GM18868 (cell line): ENCODE results near the gene REV3L.
A peak's percentile ranks its signal among the peaks of the same experiment; 100 is the strongest.
"Not testable (repeated sequence)": the region's sequence is repeated elsewhere in the genome, so short reads cannot be mapped to it uniquely, and the experiment has no call there.

Source experiments
- ATAC-seq: cut with Tn5 transposase; IDR thresholded peaks from one replicate; pipeline ENCODE4 v1.9.1; 2021; ENCODE audit warnings: mild to moderate bottlenecking, moderate library complexity; ENCODE audit not compliant: unreplicated experiment

The REV3L gene

DNA sequence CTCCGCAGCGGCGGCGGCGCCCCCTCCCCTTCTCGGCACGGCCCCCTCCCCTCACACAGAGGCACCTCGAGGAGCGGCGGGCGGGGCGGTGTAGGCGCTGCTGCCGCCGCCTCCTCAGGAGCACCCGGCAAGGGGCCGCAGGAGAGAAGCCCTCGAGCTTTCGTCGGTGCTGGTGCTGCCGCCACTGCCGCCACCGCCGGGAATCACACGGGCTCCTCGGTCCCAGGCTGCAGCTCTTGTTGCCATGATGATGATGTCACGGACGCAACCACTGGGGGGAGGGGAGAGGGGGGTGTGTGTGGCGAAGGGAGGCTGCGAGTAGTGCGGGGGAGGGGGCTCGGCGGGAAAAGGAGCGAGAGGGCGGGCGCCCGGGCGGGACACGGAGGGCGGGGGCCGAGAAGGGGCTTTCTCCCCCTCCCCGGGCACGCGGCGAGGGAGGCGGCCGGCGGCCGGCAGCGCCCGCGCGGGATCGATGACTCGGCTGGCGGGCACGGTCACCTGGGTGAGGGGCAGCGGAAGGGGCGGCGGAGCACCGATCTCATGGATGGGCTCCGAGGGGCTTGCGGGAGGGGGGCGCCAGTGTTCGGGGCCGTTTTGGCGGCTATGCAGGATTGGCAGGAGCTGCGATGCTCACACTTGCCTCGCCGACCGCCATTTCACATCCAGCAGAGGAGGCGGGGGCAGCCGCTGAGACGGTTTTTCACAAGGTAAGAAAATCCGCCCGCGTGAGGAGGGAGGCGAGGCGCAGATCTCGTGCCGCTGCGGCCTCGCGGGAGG, at the start of gene REV3L:
REV3L (minus strand) TSS at position 260 of the 777 bp plus-strand sequence. CDS start 330 bp downstream, outside the sequence.
- peak; percentile 30 for ATAC-seq

DNA sequence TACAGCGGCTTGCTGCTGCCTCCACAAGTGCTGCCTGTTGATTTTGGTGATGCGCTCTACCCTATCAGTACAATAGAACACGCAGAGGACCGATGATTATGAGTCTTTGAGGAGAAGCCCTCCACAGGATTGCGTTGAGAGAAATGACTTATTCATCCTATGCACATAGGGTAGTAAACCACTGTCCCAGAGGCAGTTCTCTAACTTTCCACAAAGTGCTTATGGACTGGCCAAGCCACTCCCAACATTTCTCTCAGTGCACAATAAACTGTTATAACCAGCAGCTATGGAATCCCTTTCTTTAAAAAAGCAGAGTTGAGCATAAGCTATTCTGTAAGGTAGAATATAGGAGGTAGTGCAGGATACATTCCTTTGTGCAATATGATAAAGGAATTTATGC, 48.2 kb upstream of the REV3L start:
- ATAC-seq = no peak

- no peak for ATAC-seq
Observed at GRCh38 chr6:111530667-111531066, 47.6 kb upstream of the REV3L start.

DNA sequence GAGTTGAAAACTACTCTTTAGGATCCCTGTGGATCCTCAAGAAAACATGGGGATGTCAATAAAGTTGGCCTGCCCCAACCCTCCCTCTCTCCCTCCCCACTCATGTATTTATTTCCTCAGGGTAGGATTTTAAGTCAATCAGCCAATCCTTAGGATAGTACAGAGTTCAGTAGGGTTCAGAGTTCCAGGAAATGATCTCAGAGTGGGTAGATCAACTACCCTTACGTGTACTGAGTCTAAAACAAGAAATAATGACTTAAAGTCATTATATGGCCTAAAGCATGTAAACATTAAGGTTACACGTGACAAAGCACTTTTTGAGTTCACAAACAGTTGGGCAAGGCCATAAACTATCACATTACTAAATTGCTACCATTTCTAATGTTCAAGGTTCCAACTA, 47.2 kb upstream of the REV3L start:
- no peak for ATAC-seq

DNA sequence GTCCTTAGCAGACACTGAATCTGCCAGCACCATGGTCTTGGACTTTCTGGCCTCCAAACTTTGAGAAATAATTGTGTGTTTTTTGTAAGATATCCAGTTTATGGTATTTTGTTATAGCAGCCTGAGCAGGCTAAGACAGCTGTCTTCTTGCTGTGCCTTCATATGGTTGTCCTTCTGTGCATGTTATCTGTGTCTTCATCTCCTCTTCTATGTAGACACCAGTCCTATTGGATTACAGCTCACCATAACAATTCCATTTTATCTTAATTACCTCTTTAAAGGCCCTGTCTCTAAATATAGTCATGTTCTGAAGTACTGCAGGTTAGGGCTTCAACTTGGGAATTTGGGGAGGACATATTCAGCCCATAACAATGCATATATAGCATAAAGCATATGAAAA, 44.3 kb upstream of the REV3L start:
- ATAC-seq = no peak

- ATAC-seq = no peak
Observed at GRCh38 chr6:111524735-111525134, 41.7 kb upstream of the REV3L start.

GRCh38 chr6:111524252-111524651, 41.2 kb upstream of the REV3L start:
- ATAC-seq = no peak

- ATAC-seq = no peak
Observed at GRCh38 chr6:111523484-111524167, 40.6 kb upstream of the REV3L start.

GRCh38 chr6:111522393-111523020, 39.5 kb upstream of the REV3L start:
- no peak for ATAC-seq

DNA sequence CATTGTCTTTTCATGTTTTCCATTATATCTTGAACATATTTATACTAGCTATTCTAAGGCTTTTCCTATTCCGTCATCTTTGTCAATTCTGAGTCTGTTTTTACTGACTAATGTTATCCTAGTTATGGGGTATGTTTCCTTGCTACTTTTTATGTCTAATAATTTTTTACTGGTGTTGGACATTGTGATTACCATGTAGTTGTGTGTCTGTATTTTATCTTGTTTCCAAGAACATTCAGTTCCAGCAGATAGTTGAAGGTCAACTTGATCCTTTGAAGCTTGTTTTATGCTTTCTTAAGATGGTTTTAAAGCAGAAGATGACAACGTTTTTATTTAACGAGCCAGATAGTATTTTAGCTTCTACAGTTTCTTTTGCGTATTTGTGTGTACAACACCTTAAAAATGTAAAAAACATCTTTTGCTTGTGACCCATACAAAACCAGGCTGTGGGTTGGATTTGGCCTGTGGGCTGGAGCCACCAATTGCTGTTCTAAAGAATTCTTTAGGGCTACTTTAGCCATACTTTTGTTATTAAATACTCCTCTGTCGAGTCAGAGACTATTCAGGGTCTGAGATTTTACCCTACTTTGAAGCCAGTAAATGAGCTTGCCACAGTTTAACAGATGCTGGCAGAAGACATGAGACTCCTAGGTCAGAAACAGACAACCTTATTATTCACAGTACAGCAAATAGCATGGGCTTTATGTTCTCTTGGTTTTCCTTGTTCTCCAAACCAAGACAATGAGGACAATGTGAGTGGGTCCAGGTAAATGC, 38.7 kb upstream of the REV3L start:
- no peak for ATAC-seq

- no peak for ATAC-seq
Observed at GRCh38 chr6:111520524-111520923, 37.5 kb upstream of the REV3L start.

DNA sequence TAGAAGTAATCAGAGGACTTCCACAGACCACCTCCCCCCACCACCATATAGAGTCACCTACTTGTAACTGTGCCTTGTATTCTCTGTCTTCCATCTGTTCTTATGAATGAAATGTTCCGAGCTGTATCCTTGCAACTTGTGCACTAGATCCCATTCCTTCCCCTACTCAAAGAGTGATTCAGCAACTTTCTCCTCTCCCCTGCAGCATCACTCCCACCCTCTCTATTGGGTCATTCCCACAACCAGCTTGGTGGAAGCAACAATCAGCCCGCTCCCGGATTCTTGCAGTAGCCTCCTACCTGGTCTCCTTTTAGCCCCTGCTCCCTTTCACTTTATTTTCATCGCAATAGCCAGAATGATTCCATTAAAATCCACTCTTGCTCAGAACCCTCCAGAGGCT, 34.9 kb upstream of the REV3L start:
- ATAC-seq = no peak

GRCh38 chr6:111515259-111515658, 32.2 kb upstream of the REV3L start:
- no peak for ATAC-seq

DNA sequence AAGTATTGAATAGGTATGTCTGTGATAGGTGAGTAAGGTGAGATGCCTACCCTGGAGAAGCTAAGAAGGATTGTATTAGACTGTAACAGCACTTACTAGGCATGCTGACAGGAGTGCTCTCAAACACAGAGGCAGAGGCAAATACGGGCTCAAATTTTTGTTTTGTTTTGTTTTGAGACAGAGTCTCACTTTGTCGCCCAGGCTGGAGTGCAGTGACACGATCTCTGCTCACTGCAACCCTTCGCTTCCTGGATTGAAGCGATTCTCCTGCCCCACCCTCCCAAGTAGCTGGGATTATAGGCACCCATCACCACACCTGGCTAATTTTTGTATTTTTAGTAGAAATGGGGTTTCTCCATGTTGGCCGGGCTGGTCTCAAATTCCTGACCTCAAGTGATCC, 31.5 kb upstream of the REV3L start:
- ATAC-seq = not testable (repeated sequence)

DNA sequence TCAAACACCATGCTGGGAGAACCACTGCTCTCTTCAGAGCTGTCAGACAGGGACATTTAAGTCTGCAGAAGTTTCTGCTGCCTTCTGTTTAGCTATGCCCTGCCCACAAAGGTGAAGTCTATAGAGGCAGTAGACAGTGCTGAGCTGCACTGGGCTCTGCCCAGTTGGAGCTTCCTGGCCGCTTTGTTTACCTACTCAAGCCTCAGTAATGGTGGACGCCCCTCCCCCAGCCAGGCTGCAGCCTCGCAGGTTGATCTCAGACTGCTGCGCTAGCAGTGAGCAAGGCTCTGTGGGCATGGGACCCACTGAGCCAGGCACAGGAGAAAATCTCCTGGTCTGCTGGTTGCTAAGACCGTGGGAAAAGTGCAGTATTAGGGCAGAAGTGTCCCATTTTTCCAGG, 24.2 kb upstream of the REV3L start:
- ATAC-seq = not testable (repeated sequence)

DNA sequence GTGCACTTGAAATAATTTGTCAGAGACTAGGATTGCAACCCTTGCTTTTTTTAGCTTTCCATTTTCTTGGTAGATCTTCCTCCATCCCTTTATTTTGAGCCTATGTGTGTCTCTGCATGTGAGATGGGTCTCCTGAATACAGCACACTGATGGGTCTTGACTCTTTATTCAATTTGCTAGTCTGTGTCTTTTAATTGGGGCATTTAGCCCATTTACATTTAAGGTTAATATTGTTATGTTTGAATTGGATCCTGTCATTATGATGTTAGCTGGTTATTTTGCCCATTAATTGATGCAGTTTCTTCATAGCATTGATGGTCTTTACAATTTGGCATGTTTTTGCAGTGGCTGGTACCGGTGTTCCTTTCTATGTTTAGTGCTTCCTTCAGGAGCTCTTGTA, 22.5 kb upstream of the REV3L start:
- not testable (repeated sequence) for ATAC-seq

GRCh38 chr6:111503660-111504059, 20.6 kb upstream of the REV3L start:
- ATAC-seq = no peak

- no peak for ATAC-seq
Observed at GRCh38 chr6:111503194-111503593, 20.2 kb upstream of the REV3L start.

DNA sequence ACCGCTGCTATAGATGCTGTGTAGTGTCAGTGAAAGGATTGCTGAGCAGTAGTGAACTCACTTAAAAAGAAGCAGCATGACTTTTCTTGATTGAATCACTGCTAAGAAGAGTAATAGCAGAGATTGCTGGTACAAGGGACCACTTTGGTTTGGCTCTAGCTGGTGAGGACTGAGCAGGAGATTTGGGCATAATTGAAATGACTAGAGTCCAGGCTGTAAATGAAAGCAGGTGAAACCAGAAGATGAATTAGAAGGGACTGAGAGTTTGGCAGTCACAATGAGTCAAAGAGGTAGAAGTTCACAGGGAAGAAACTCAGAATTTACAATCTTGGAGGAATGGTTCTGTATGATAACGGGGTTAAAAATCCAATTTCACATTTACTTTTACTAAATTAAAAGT, 19.1 kb upstream of the REV3L start:
- no peak for ATAC-seq

DNA sequence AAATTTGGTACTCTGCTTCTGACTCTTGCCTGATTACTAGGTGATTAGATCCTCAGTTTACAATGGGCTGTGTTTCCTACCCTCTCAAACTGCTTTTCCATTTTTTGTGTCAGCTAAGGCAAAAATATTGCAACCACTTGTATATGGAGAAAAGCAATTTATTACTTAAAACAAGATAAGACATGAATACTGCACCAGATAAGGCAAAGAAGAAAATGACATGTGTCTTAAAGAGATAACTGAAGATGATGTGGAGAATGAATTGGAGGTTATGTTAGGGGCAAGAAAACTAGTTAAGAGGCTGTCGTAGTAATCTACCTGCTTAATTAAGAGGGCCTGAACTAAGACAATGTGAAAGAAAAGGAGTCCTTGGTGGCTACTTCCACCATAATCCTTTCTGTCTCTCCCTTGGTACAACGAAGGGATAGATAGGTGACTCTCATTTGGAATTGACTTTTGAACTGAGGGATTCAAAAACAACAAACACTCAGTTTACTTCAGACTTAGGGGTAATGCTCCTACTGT, 16.3 kb upstream of the REV3L start:
- no peak for ATAC-seq
